Measurements from ENCODE around the gene TRAPPC3. TPM values are rescaled to one million over a fixed set of nuclear protein-coding genes. Genes with fewer than 3 reads are reported as not detected.

Gene TRAPPC3
- total and polyA plus RNA-seq, 2 donors (not counting 1 experiment from before 2014, with no cell fraction given) = 40.5 to 42.1 TPM

DNA sequence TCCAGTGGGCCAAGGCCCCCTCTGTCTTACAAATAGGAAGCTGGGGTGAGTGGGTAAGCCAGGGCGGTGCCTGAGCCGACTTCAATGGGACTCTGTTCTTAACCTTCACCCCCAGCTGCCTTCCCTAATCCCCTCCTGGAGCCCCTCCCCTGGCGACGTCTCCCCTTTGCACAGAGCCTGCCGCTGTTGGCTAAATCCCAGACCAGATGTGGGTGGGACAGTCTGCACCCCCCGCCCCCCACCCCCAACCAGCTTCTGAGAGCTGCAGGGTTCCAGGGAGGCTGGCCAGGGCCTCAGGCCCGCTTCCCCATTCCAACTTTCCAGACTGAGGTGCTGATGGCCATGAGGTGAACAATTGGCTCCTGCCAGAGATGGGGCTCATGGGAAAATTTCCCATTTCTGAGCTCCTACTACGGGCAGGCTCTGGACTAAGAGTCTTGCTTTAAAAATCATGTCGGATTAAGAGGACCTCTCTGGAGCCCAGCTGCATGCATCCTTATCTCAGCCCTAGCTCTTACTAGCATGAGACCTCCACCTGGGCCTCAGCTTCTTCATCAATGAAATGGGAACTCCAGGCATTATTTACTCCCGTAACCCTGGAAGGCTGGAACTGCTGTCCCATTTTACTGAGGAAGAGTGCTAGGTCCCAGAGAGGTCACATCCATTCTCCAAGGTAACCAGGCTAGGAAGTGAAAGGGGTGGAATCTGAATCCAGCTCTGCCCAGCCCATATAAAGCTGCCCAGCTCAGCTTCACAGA is 30.7 kb downstream of the TRAPPC3 start:
- H3K4me3 Mint-ChIP-seq = no peak overlapping the region
- Histone ChIP-seq H3K36me3 (replicated peaks in 1 of 2; ENCODE audit: control extremely low read depth in 1 of 2, control insufficient read depth in 1 of 2, extremely low read depth in 1 of 2, insufficient read depth in 2 of 2, low read length in 1 of 2) (no peaks in the 10 kb centered on the region), H2AFZ (ENCODE audit: insufficient read depth, low read depth, low read length, poor library complexity, severe bottlenecking) (no peak overlapping the region), H4K20me1 (ENCODE audit: control insufficient read depth, insufficient read depth, low read length, poor library complexity, severe bottlenecking) (no peaks in the 10 kb centered on the region), H3K27me3 (replicated peaks in 1 of 4; ENCODE audit: control extremely low read depth in 1 of 4, control insufficient read depth in 3 of 4, insufficient read depth in 4 of 4, low read length in 3 of 4) (peaks cover 0 to 8% (median 0%) of the 10 kb centered on the region in 4 experiments), H3K9ac (ENCODE audit: low read length) (no peak overlapping the region), H3K27ac (ENCODE audit: low read length in 2 of 2) (no peak overlapping the region), H3K4me2 (replicated peaks; ENCODE audit: low read depth, low read length, poor library complexity, severe bottlenecking) (no peak overlapping the region), H3K79me2 (ENCODE audit: control insufficient read depth, insufficient read depth, low read length) (no peaks in the 10 kb centered on the region), H3K9me3 (ENCODE audit: control extremely low read depth in 1 of 3, control insufficient read depth in 2 of 3, insufficient read depth in 1 of 3, low read length in 2 of 3) (no peaks in the 10 kb centered on the region), H3K4me3 (ENCODE audit: control extremely low read depth in 1 of 5, extremely low read depth in 1 of 5, insufficient read depth in 1 of 5, low read depth in 2 of 5, low read length in 4 of 5) (no peak overlapping the region), H3K4me1 (ENCODE audit: control insufficient read depth in 2 of 2, insufficient read depth in 2 of 2, low read length in 2 of 2) (peaks cover 12% of the 10 kb centered on the region in 2 donors)
- CTCF ChIA-PET = interaction anchor here (1.5 to 4.2 kb wide), 2 partner anchors 16 to 182 kb away, joined by 3 to 20 read pairs; no protein-coding TSS in a partner anchor
- H3K4me1 Mint-ChIP-seq = peaks cover 14% of the 10 kb centered on the region
- 88% methylated on average over 6 of the region's 10 CpGs for WGBS (ENCODE audit: insufficient coverage)
- ATAC-seq (ENCODE audit: low read depth) (no peak), DNase-seq (no peak)
- intact Hi-C loops (cut with micrococcal nuclease) = no loop called here
- peaks cover 4% of the 10 kb centered on the region for H3K27me3 Mint-ChIP-seq
- no peak overlapping the region for H3K27ac Mint-ChIP-seq
- TF ChIP-seq CTCF (IDR thresholded peaks at IDR 0.05) = no peak
- TF ChIP-seq EZH2 (IDR thresholded peaks at IDR 0.05; ENCODE audit: borderline replicate concordance, insufficient read depth, low read depth, low read length, poor library complexity, severe bottlenecking) = no peak
- H3K9me3 Mint-ChIP-seq (ENCODE audit: insufficient read depth) = no peaks in the 10 kb centered on the region
- POLR2A ChIA-PET = interaction anchor here (0.7 kb wide), 1 partner anchor 31 kb away, joined by 4 read pairs; the partner anchor contains the start of gene TRAPPC3

- H3K27ac ChIP-seq (ENCODE audit: low read length in 2 of 2) = no peak overlapping the region
Measured at GRCh38 chr1:36116901-36117300, 32.4 kb downstream of the TRAPPC3 start.

More at GRCh38 chr1:36116901-36117300, 32.4 kb downstream of the TRAPPC3 start:
- Mint-ChIP-seq H3K4me1 (no peaks in the 10 kb centered on the region), H3K9me3 (ENCODE audit: insufficient read depth) (no peaks in the 10 kb centered on the region), H3K4me3 (no peak overlapping the region), H3K27me3 (no peaks in the 10 kb centered on the region), H3K27ac (no peak overlapping the region)
- Histone ChIP-seq H3K9me3 (ENCODE audit: control extremely low read depth in 1 of 3, control insufficient read depth in 2 of 3, insufficient read depth in 1 of 3, low read length in 2 of 3) (no peaks in the 10 kb centered on the region), H3K4me3 (ENCODE audit: control extremely low read depth in 1 of 5, extremely low read depth in 1 of 5, insufficient read depth in 1 of 5, low read depth in 2 of 5, low read length in 4 of 5) (no peak overlapping the region), H3K4me1 (ENCODE audit: control insufficient read depth in 2 of 2, insufficient read depth in 2 of 2, low read length in 2 of 2) (no peaks in the 10 kb centered on the region), H3K36me3 (replicated peaks in 1 of 2; ENCODE audit: control extremely low read depth in 1 of 2, control insufficient read depth in 1 of 2, extremely low read depth in 1 of 2, insufficient read depth in 2 of 2, low read length in 1 of 2) (no peaks in the 10 kb centered on the region), H3K79me2 (ENCODE audit: control insufficient read depth, insufficient read depth, low read length) (no peaks in the 10 kb centered on the region), H3K27me3 (replicated peaks in 1 of 4; ENCODE audit: control extremely low read depth in 1 of 4, control insufficient read depth in 3 of 4, insufficient read depth in 4 of 4, low read length in 3 of 4) (peaks cover 0 to 5% (median 0%) of the 10 kb centered on the region in 4 experiments), H3K9ac (ENCODE audit: low read length) (no peak overlapping the region), H4K20me1 (ENCODE audit: control insufficient read depth, insufficient read depth, low read length, poor library complexity, severe bottlenecking) (no peaks in the 10 kb centered on the region), H3K4me2 (replicated peaks; ENCODE audit: low read depth, low read length, poor library complexity, severe bottlenecking) (no peak overlapping the region), H2AFZ (ENCODE audit: insufficient read depth, low read depth, low read length, poor library complexity, severe bottlenecking) (no peak overlapping the region)
- DNase-seq (no peak), ATAC-seq (ENCODE audit: low read depth) (no peak)
- ChIA-PET POLR2A (no interaction called here), CTCF (interaction anchor here (4.2 kb wide), 1 partner anchor 18 kb away, joined by 20 read pairs; no protein-coding TSS in a partner anchor)
- TF ChIP-seq EZH2 (IDR thresholded peaks at IDR 0.05; ENCODE audit: borderline replicate concordance, insufficient read depth, low read depth, low read length, poor library complexity, severe bottlenecking) = no peak
- no peak for TF ChIP-seq CTCF (IDR thresholded peaks at IDR 0.05)
- 93% methylated on average over 5 of the region's 5 CpGs for WGBS (ENCODE audit: insufficient coverage)
- intact Hi-C loops (cut with micrococcal nuclease) = no loop called here
